ENCODE results near the gene CYSRT1. TPM values are rescaled to one million over a fixed set of nuclear protein-coding genes. Genes with fewer than 3 reads are reported as not detected.

CYSRT1 gene
- polyA plus RNA-seq, 3 donors: 0.17 TPM; not detected in 2

- peaks cover 33 to 45% of the 10 kb centered on the region in 2 donors for H3K4me1 ChIP-seq (ENCODE audit: control insufficient read depth in 1 of 2, insufficient read depth in 2 of 2, low read length in 2 of 2)
- 1% methylated on average over 86 of the region's 88 CpGs for WGBS (ENCODE audit: insufficient coverage)
- no peak for TF ChIP-seq CTCF (IDR thresholded peaks at IDR 0.05)
- H3K4me3 ChIP-seq (replicated peaks in 1 of 3; ENCODE audit: low read depth in 2 of 3, low read length in 3 of 3): peak within 1 kb of the TSS; percentile 38 to 92 (median 70)
- peaks cover 6 to 31% (median 13%) of the 10 kb centered on the region in 3 donors for H3K27me3 Mint-ChIP-seq (ENCODE audit: low read depth in 3 of 3)
- peak within 1 kb of the TSS; percentile 90 to 93 for H3K4me3 Mint-ChIP-seq
- no peaks in the 10 kb centered on the region for H3K9me3 ChIP-seq (replicated peaks in 1 of 2; ENCODE audit: control insufficient read depth in 1 of 2, insufficient read depth in 1 of 2, low read length in 2 of 2)
- H3K36me3 Mint-ChIP-seq: no peaks in the 10 kb centered on the region
- no peaks in the 10 kb centered on the region for H3K9me3 Mint-ChIP-seq
- peaks cover 23% of the 10 kb centered on the region for H3K4me1 Mint-ChIP-seq
- peak within 1 kb of the TSS; percentile 68 to 90 (median 82) for H3K27ac Mint-ChIP-seq
- intact Hi-C loops (cut with micrococcal nuclease): loop anchor here (1.0 to 5.0 kb wide), 5 partner anchors 17 to 95 kb away; partner anchors contain the start of genes TPRN (in 2 of the 2), ANAPC2 (in 1 of the 2), NDOR1 (in 1 of the 2) and SSNA1 (in 1 of the 2)
- peak within 1 kb of the TSS; percentile 82 for H2AFZ ChIP-seq (ENCODE audit: insufficient read depth, low read depth, low read length, poor library complexity, severe bottlenecking)
- peak within 1 kb of the TSS; percentile 100 for H3K4me2 ChIP-seq (replicated peaks; ENCODE audit: extremely low read depth, low read length, poor library complexity, severe bottlenecking)
- no peaks in the 10 kb centered on the region for H3K36me3 ChIP-seq (replicated peaks in 1 of 2; ENCODE audit: control insufficient read depth in 1 of 2, insufficient read depth in 2 of 2, low read length in 2 of 2)
- peak in 1 of 3 donors; percentile 47 for DNase-seq
- peak within 1 kb of the TSS; percentile 91 for H3K9ac ChIP-seq (ENCODE audit: insufficient read depth, low read length, poor library complexity, severe bottlenecking)
- H4K20me1 ChIP-seq (ENCODE audit: insufficient read depth, low read length): no peaks in the 10 kb centered on the region
- peaks cover 0 to 19% of the 10 kb centered on the region in 2 donors for H3K27me3 ChIP-seq (ENCODE audit: control insufficient read depth in 2 of 2, insufficient read depth in 2 of 2, low read length in 2 of 2)
- peak within 1 kb of the TSS; percentile 49 to 90 for H3K27ac ChIP-seq (ENCODE audit: low read depth in 1 of 2, low read length in 2 of 2)
- no peaks in the 10 kb centered on the region for H3K79me2 ChIP-seq (ENCODE audit: insufficient read depth, low read length)
These were observed 2.5 kb upstream of the CYSRT1 start, which contains the start of gene RNF208 for GRCh38 chr9:137222190-137223077. Gene RNF208, minus strand, starts transcription at chr9:137222240. Its CDS starts 1,028 bp downstream, at chr9:137221212.
